Measurements from ENCODE around the gene TAF1B. TPM values are rescaled to one million over a fixed set of nuclear protein-coding genes. Genes with fewer than 3 reads are reported as not detected.

The TAF1B gene
- total RNA-seq, 1 donor = 13.7 TPM

GRCh38 chr2:9877726-9878125, 34.5 kb downstream of the TAF1B start:
- H3K4me1 ChIP-seq (ENCODE audit: insufficient read depth, low read length) = no peaks in the 10 kb centered on the region
- H3K27me3 ChIP-seq (ENCODE audit: insufficient read depth, low read length) = no peaks in the 10 kb centered on the region
- no peak overlapping the region for H3K4me3 ChIP-seq (ENCODE audit: low read length)

DNA sequence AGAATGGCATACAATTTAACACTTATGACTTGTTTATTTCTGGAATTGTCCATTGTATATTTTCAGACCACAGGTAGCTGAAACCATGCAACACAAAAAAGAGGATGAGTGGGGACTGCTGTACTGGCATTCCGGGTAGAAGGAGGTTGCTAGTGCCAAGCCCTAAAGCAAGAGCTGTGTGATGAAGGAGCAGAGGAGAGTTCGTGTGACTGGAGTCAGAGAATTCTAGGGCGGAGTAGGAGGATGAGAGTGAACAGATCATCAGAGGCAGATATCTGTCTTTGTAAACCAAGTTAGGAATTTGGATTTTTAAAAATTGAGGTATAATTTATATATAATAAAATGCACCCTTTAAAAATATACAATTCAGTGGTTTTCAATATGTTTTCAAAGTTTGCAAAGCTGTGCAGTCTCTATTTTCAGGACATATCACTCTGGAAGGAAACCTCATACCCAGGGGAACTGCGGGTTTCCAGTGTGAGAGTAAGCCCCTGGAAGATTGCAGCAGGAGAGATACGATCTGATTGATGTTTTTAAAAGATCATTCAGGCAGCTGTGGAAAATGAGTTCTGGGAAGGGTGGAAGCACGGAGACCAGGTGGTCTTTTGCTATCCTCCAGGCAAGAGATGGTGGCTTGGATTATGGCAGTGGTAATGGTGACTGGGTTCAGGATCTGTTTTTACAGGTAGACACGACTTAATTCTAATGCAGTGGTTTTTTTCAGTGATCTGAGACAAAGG, 36.4 kb downstream of the TAF1B start:
- no peaks in the 10 kb centered on the region for H3K9me3 ChIP-seq (ENCODE audit: low read depth, low read length)
- H3K27me3 ChIP-seq (ENCODE audit: insufficient read depth, low read length) = no peaks in the 10 kb centered on the region
- H3K4me3 ChIP-seq (ENCODE audit: low read length) = no peak overlapping the region
- H3K4me1 ChIP-seq (ENCODE audit: insufficient read depth, low read length) = no peaks in the 10 kb centered on the region

More at GRCh38 chr2:9877726-9878125, 34.5 kb downstream of the TAF1B start:
- H3K9me3 ChIP-seq (ENCODE audit: low read depth, low read length) = no peaks in the 10 kb centered on the region

GRCh38 chr2:9883897-9884296, 40.6 kb downstream of the TAF1B start:
- Histone ChIP-seq H3K4me1 (ENCODE audit: insufficient read depth, low read length) (no peaks in the 10 kb centered on the region), H3K4me3 (ENCODE audit: low read length) (no peak overlapping the region), H3K9me3 (ENCODE audit: low read depth, low read length) (peaks cover 11% of the 10 kb centered on the region), H3K27me3 (ENCODE audit: insufficient read depth, low read length) (no peaks in the 10 kb centered on the region)

DNA sequence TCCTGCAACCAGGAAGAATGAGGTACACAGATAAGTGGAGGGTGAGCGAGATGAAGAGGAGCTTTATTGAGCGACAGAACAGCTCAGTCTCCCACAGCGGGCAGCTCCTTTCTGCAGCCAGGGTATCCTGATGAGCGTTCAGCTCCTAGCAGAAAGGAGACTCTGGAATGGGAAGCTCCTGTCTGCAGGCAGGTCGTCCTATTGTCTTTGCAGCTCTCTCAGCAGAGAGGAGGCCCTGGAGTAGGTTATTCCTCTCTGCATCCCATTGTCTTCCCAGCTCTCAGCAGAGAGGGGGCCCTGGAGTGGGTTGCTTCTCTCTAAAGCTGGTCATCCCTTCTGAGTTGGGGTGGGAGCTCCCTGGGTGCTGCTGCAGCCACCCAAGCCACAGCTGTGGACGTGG, 41.2 kb downstream of the TAF1B start:
- Histone ChIP-seq H3K27me3 (ENCODE audit: insufficient read depth, low read length) (no peaks in the 10 kb centered on the region), H3K4me1 (ENCODE audit: insufficient read depth, low read length) (no peaks in the 10 kb centered on the region), H3K9me3 (ENCODE audit: low read depth, low read length) (peaks cover 11% of the 10 kb centered on the region), H3K4me3 (ENCODE audit: low read length) (no peak overlapping the region)

DNA sequence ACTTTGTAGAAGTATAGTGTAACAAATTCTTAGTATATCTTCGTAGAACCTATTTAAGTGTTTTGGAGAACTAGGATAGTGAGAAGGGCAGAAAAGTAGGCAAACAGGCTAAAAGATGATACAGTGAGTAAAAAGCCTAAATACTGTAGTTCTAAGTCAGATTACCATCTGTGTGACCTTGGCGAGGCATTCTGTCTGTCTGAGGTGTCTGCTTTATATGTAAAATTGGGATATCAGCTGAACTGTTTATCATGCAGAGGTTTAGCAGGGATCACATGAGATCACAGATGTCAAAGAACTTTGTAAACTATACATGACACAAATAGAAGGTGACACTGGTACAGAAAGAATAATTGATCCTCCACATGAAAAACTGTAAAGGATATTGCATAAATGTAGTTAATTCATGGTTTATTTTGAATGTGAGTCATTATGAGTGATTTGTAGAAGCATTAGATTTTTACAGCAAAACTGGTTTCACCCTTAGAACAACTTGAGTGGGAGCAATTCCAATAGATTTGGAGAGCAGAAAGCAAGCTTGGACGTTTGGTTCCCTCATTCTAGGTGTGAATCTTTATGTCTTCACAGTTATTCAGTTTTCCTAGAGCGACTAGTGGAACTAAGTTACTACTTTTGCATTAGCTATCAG, 41.9 kb downstream of the TAF1B start:
- Histone ChIP-seq H3K27me3 (ENCODE audit: insufficient read depth, low read length) (no peaks in the 10 kb centered on the region), H3K4me1 (ENCODE audit: insufficient read depth, low read length) (no peaks in the 10 kb centered on the region), H3K9me3 (ENCODE audit: low read depth, low read length) (peaks cover 11% of the 10 kb centered on the region), H3K4me3 (ENCODE audit: low read length) (no peak overlapping the region)

- H3K27me3 ChIP-seq (ENCODE audit: insufficient read depth, low read length) = no peaks in the 10 kb centered on the region
- H3K4me3 ChIP-seq (ENCODE audit: low read length) = no peak overlapping the region
- peaks cover 11% of the 10 kb centered on the region for H3K9me3 ChIP-seq (ENCODE audit: low read depth, low read length)
- H3K4me1 ChIP-seq (ENCODE audit: insufficient read depth, low read length) = no peaks in the 10 kb centered on the region
Measured at GRCh38 chr2:9887513-9887912, 44.2 kb downstream of the TAF1B start.

DNA sequence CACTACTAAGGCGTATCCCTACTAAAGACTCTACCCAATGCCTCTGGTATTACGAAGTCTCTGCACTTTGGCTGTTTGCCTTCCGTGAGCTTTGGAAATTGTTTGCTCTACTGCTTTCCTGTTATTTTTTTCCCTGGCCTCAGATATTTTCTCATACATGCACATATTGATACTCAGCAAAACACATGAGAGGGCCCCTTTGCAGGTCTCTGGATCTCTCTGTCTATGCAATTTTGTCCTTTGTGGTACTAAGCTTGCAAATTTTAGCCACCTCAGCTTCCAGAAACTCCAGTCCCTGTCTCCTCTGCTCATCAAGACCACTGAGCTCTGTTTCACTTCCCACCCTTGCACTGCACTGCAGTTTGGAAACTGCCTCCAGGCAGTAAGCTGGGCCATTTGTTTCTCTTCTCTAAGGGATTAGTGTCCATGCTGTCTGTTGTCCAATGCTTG, 46.6 kb downstream of the TAF1B start:
- H3K4me1 ChIP-seq (ENCODE audit: insufficient read depth, low read length) = no peaks in the 10 kb centered on the region
- H3K27me3 ChIP-seq (ENCODE audit: insufficient read depth, low read length) = no peaks in the 10 kb centered on the region
- H3K9me3 ChIP-seq (ENCODE audit: low read depth, low read length) = peaks cover 11% of the 10 kb centered on the region
- H3K4me3 ChIP-seq (ENCODE audit: low read length) = no peak overlapping the region

DNA sequence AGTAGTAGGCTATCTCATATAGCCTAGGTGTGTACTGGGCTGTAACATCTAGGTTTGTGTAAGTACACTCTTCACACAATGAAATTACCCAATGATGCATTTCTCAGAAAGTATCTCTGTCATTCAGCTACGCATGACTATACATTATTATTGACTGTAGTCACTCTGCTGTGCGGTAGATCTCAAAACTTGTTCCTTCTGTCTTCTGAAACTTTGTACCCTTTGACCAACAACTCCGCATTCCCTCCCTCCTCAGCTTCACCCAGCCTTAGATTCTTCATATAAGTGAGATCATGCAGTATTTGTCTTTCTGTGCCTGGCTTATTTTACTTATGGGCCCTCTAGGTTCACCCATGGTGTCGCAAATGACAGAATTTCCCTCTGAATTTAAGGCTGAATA, 49.0 kb downstream of the TAF1B start:
- Histone ChIP-seq H3K27me3 (ENCODE audit: insufficient read depth, low read length) (no peaks in the 10 kb centered on the region), H3K4me1 (ENCODE audit: insufficient read depth, low read length) (peaks cover under 1% of the 10 kb centered on the region), H3K9me3 (ENCODE audit: low read depth, low read length) (peaks cover 10% of the 10 kb centered on the region), H3K4me3 (ENCODE audit: low read length) (no peak overlapping the region)

- Histone ChIP-seq H3K27me3 (ENCODE audit: insufficient read depth, low read length) (no peaks in the 10 kb centered on the region), H3K4me3 (ENCODE audit: low read length) (no peak overlapping the region), H3K9me3 (ENCODE audit: low read depth, low read length) (no peaks in the 10 kb centered on the region), H3K4me1 (ENCODE audit: insufficient read depth, low read length) (peaks cover 5% of the 10 kb centered on the region)
Measured at GRCh38 chr2:9895669-9896590, 52.7 kb downstream of the TAF1B start.

DNA sequence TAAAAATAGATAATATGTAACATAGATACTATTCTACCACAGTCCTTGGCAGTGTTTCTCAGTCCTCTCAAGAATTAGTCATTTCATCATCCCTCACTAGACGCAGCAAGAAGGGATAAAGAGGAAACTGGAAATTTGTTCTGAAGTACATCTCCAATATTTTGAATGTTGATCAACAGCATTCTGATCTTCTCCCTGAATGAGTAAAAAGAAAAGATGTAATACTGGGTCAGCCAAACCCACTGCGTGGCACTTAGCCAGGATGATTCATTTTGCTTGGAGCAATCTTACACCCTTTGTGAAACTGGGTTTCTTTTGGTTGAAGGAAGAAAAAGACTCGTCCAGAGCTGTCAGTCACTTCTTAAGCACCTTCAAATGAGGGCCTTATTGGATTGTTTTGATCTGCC, 54.1 kb downstream of the TAF1B start:
- no peak overlapping the region for H3K4me3 ChIP-seq (ENCODE audit: low read length)
- no peaks in the 10 kb centered on the region for H3K9me3 ChIP-seq (ENCODE audit: low read depth, low read length)

DNA sequence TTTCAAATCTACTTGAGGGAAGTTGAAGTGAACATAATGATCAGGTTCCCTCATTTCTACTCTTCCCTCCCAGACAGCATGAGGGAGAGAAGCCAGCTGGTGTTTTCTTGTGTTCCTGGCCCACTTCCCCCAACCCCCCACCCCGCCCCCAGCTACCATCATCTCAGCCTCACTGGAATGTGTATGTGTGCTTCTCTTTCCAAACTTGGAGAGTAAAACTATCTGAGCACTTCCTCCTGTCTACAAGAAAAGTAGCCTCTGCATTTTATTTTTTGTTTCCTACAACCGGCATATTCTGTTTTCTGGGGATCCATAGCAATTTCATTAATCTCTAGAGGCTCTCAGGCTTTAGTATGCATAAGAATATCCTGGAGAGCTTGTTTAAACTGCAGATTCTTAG, 54.6 kb downstream of the TAF1B start:
- no peaks in the 10 kb centered on the region for H3K9me3 ChIP-seq (ENCODE audit: low read depth, low read length)
- H3K4me1 ChIP-seq (ENCODE audit: insufficient read depth, low read length) = peaks cover 5% of the 10 kb centered on the region
- H3K4me3 ChIP-seq (ENCODE audit: low read length) = no peak overlapping the region
- no peaks in the 10 kb centered on the region for H3K27me3 ChIP-seq (ENCODE audit: insufficient read depth, low read length)

More for the DNA sequence above, 54.1 kb downstream of the TAF1B start:
- Histone ChIP-seq H3K27me3 (ENCODE audit: insufficient read depth, low read length) (no peaks in the 10 kb centered on the region), H3K4me1 (ENCODE audit: insufficient read depth, low read length) (peaks cover 5% of the 10 kb centered on the region)

DNA sequence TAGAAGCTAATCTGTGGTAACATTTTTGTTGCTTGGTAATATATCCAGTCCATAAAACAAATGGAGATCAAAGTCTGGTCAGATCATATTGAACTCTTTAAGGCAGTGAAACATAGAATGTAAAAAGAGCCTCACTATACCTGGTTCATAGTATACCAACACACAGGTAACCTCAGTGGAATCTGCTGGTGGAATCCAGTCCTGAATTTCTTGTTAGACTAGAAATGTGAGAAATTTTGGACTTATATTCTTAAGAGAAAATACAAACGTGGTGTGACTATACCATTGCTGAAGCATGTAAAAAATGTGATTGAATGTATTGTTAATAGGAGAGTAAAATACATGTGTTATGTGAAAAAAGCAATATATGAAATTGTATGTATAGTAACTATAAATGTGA, 62.1 kb downstream of the TAF1B start:
- H3K4me1 ChIP-seq (ENCODE audit: insufficient read depth, low read length) = no peaks in the 10 kb centered on the region
- H3K4me3 ChIP-seq (ENCODE audit: low read length) = no peak overlapping the region
- H3K27me3 ChIP-seq (ENCODE audit: insufficient read depth, low read length) = no peaks in the 10 kb centered on the region
- no peaks in the 10 kb centered on the region for H3K9me3 ChIP-seq (ENCODE audit: low read depth, low read length)

- no peak overlapping the region for H3K4me3 ChIP-seq (ENCODE audit: low read length)
- H3K9me3 ChIP-seq (ENCODE audit: low read depth, low read length) = no peaks in the 10 kb centered on the region
- H3K4me1 ChIP-seq (ENCODE audit: insufficient read depth, low read length) = no peaks in the 10 kb centered on the region
Measured at GRCh38 chr2:9907402-9907801, 64.1 kb downstream of the TAF1B start.

DNA sequence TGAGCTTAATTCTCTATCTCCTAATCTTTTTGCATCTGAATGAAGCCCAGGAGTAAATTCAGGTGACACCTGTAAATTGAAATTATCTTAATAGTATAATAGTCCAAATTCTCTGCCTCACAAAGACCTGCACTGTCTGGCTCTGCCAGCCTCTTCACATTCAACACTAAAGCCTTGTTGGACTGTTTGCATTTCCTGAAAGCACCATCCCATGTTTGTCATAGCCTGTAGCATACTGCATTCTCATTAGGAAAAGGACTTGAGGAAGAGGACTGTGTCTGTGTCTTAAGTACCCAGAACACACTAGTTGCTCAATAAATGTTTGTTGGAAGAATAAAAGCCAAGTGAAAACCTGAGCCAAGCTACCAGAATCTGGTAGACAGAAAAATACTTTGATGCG, 65.4 kb downstream of the TAF1B start:
- no peaks in the 10 kb centered on the region for H3K27me3 ChIP-seq (ENCODE audit: insufficient read depth, low read length)
- no peaks in the 10 kb centered on the region for H3K4me1 ChIP-seq (ENCODE audit: insufficient read depth, low read length)
- H3K9me3 ChIP-seq (ENCODE audit: low read depth, low read length) = no peaks in the 10 kb centered on the region
- no peak overlapping the region for H3K4me3 ChIP-seq (ENCODE audit: low read length)

More at GRCh38 chr2:9907402-9907801, 64.1 kb downstream of the TAF1B start:
- H3K27me3 ChIP-seq (ENCODE audit: insufficient read depth, low read length) = no peaks in the 10 kb centered on the region

- Histone ChIP-seq H3K27me3 (ENCODE audit: insufficient read depth, low read length) (no peaks in the 10 kb centered on the region), H3K4me1 (ENCODE audit: insufficient read depth, low read length) (no peaks in the 10 kb centered on the region), H3K9me3 (ENCODE audit: low read depth, low read length) (no peaks in the 10 kb centered on the region), H3K4me3 (ENCODE audit: low read length) (no peak overlapping the region)
Measured at GRCh38 chr2:9909106-9909505, 65.8 kb downstream of the TAF1B start.
